ENCODE results near the gene MTMR11. TPM values are rescaled to one million over a fixed set of nuclear protein-coding genes. Genes with fewer than 3 reads are reported as not detected.
A peak's percentile ranks its signal among the peaks of the same experiment; 100 is the strongest.

The MTMR11 gene
- total RNA-seq, 1 experiment from 2014 or later, result 10.5 TPM

DNA sequence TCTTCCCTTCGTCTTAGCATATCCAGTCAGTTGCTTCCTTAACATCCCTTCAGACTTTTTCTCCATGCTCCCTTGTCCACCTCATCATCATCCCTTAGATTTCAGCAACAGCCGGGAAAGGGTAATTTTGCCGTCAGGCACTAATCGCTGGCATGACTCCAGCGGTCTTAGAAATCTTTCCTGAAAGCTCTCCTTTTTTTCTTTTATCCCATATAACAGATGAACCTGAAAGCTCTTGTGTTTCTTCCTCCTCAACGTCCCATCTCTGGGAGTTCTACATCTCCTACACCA, 47.7 kb downstream of the MTMR11 start:
- Histone ChIP-seq H3K27me3 (ENCODE audit: insufficient read depth, low read length) (no peaks in the 10 kb centered on the region), H3K27ac (ENCODE audit: low read depth, low read length) (peak overlapping the region; percentile 100), H2AFZ (ENCODE audit: low read depth, low read length, poor library complexity, severe bottlenecking) (no peak overlapping the region), H3K9me2 (ENCODE audit: insufficient read depth) (no peaks in the 10 kb centered on the region), H3K9ac (ENCODE audit: low read length) (peak overlapping the region; percentile 87), H3K4me2 (ENCODE audit: low read length) (peak overlapping the region; percentile 91), H3K4me1 (ENCODE audit: control insufficient read depth in 1 of 2, insufficient read depth in 2 of 2, low read length in 2 of 2) (peaks cover 21 to 45% of the 10 kb centered on the region in 2 experiments), H4K20me1 (ENCODE audit: insufficient read depth) (no peaks in the 10 kb centered on the region), H3K9me3 (ENCODE audit: control insufficient read depth in 1 of 2, insufficient read depth in 1 of 2, low read depth in 1 of 2, low read length in 2 of 2) (no peaks in the 10 kb centered on the region), H3K36me3 (ENCODE audit: control insufficient read depth in 1 of 2, insufficient read depth in 2 of 2, low read length in 2 of 2) (no peaks in the 10 kb centered on the region), H3K79me2 (ENCODE audit: insufficient read depth, low read length) (no peaks in the 10 kb centered on the region), H3K4me3 (replicated peaks in 1 of 2; ENCODE audit: low read depth in 1 of 2, low read length in 2 of 2) (peak overlapping the region; percentile 44 to 63)
- no peak for TF ChIP-seq TCF7L2 (IDR thresholded peaks at IDR 0.05; ENCODE audit: borderline replicate concordance, extremely low read depth, insufficient read depth, insufficient read length)
- ChIA-PET CTCF (interaction anchor here (1.0 to 3.3 kb wide), 5 partner anchors 11 to 298 kb away, joined by 3 to 17 read pairs (median 8); partner anchors contain the start of gene BOLA1), POLR2A (interaction anchor here (1.2 to 5.5 kb wide), 8 partner anchors 40 to 298 kb away, joined by 6 to 46 read pairs (median 22); partner anchors contain the start of genes MTMR11 and OTUD7B), RAD21 (ENCODE audit: low non-redundant PET in 1 of 2, low total read pairs in 2 of 2, uncharacterized antibody in 2 of 2, unreplicated experiment in 2 of 2) (interaction anchor here (0.7 to 1.7 kb wide), 3 partner anchors 54 to 298 kb away, joined by 3 to 4 read pairs (median 4); no protein-coding TSS in a partner anchor)
- ATAC-seq (no peak), DNase-seq (ENCODE audit: low read depth, low spot score) (no peak)
- no TSS peak for BruUV-seq (replicated peaks)
- intact Hi-C loops (cut with micrococcal nuclease), result loop anchor here (1.0 kb wide), 3 partner anchors 38 to 298 kb away; partner anchors contain the start of gene SF3B4

GRCh38 chr1:149888247-149888998, 48.3 kb downstream of the MTMR11 start:
- H3K4me2 ChIP-seq (ENCODE audit: low read length), result peak overlapping the region; percentile 91
- H3K27ac ChIP-seq (ENCODE audit: low read depth, low read length), result peak overlapping the region; percentile 100
- peak overlapping the region; percentile 44 to 63 for H3K4me3 ChIP-seq (replicated peaks in 1 of 2; ENCODE audit: low read depth in 1 of 2, low read length in 2 of 2)
- no peaks in the 10 kb centered on the region for H3K36me3 ChIP-seq (ENCODE audit: control insufficient read depth in 1 of 2, insufficient read depth in 2 of 2, low read length in 2 of 2)
- no peak overlapping the region for H2AFZ ChIP-seq (ENCODE audit: low read depth, low read length, poor library complexity, severe bottlenecking)
- DNase-seq (ENCODE audit: low read depth, low spot score) (peak; percentile 88), ATAC-seq (peak; percentile 37)
- no peaks in the 10 kb centered on the region for H3K9me2 ChIP-seq (ENCODE audit: insufficient read depth)
- POLR2A ChIA-PET, result interaction anchor here (0.5 to 5.5 kb wide), 21 partner anchors 11 to 473 kb away, joined by 3 to 46 read pairs (median 11); partner anchors contain the start of genes BOLA1, MTMR11, OTUD7B and VPS45
- RAD21 ChIA-PET (ENCODE audit: low non-redundant PET in 1 of 2, low total read pairs in 2 of 2, uncharacterized antibody in 2 of 2, unreplicated experiment in 2 of 2), result interaction anchor here (0.7 to 1.7 kb wide), 3 partner anchors 54 to 299 kb away, joined by 3 to 4 read pairs (median 4); no protein-coding TSS in a partner anchor
- peaks cover 22 to 45% of the 10 kb centered on the region in 2 experiments for H3K4me1 ChIP-seq (ENCODE audit: control insufficient read depth in 1 of 2, insufficient read depth in 2 of 2, low read length in 2 of 2)
- BruUV-seq (replicated peaks), result TSS peak; percentile 35
- H4K20me1 ChIP-seq (ENCODE audit: insufficient read depth), result no peaks in the 10 kb centered on the region
- H3K9ac ChIP-seq (ENCODE audit: low read length), result peak overlapping the region; percentile 87
- no peaks in the 10 kb centered on the region for H3K9me3 ChIP-seq (ENCODE audit: control insufficient read depth in 1 of 2, insufficient read depth in 1 of 2, low read depth in 1 of 2, low read length in 2 of 2)
- CTCF ChIA-PET, result interaction anchor here (0.6 to 3.3 kb wide), 7 partner anchors 11 to 299 kb away, joined by 3 to 17 read pairs (median 4); partner anchors contain the start of gene BOLA1
- H3K27me3 ChIP-seq (ENCODE audit: insufficient read depth, low read length), result no peaks in the 10 kb centered on the region
- intact Hi-C loops (cut with micrococcal nuclease), result loop anchor here (1.0 kb wide), 3 partner anchors 39 to 299 kb away; partner anchors contain the start of gene SF3B4
- no peaks in the 10 kb centered on the region for H3K79me2 ChIP-seq (ENCODE audit: insufficient read depth, low read length)
- TF ChIP-seq CBX3 (IDR thresholded peaks at IDR 0.05; ENCODE audit: low read depth) (peak; percentile 51; the same call in 1 of the 2 replicates), RAD21 (IDR thresholded peaks at IDR 0.05; ENCODE audit: low read depth) (peak; percentile 76), JUND (IDR thresholded peaks at IDR 0.05) (0 out of 2 replicates have a peak, but pooled peaks have one; percentile 12), YY1 (IDR thresholded peaks at IDR 0.05; ENCODE audit: extremely low read depth, insufficient replicate concordance, low read depth, low read length) (peak; percentile 83), EZH2 (IDR thresholded peaks at IDR 0.05) (no peak), TCF7L2 (IDR thresholded peaks at IDR 0.05; ENCODE audit: borderline replicate concordance, extremely low read depth, insufficient read depth, insufficient read length) (no peak), EZH2phosphoT487 (IDR thresholded peaks at IDR 0.05; ENCODE audit: borderline replicate concordance) (no peak), FOSL1 (IDR thresholded peaks at IDR 0.05; ENCODE audit: low read depth) (peak; percentile 39), SIN3A (IDR thresholded peaks at IDR 0.05; ENCODE audit: low read depth) (peak; percentile 74), EGR1 (IDR thresholded peaks at IDR 0.05; ENCODE audit: low read depth) (no peak)
- TF ChIP-seq, protein P1, sequence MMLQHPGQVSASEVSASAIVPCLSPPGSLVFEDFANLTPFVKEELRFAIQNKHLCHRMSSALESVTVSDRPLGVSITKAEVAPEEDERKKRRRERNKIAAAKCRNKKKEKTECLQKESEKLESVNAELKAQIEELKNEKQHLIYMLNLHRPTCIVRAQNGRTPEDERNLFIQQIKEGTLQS (IDR thresholded peaks at IDR 0.05), result no peak
- TF ChIP-seq, protein P2, sequence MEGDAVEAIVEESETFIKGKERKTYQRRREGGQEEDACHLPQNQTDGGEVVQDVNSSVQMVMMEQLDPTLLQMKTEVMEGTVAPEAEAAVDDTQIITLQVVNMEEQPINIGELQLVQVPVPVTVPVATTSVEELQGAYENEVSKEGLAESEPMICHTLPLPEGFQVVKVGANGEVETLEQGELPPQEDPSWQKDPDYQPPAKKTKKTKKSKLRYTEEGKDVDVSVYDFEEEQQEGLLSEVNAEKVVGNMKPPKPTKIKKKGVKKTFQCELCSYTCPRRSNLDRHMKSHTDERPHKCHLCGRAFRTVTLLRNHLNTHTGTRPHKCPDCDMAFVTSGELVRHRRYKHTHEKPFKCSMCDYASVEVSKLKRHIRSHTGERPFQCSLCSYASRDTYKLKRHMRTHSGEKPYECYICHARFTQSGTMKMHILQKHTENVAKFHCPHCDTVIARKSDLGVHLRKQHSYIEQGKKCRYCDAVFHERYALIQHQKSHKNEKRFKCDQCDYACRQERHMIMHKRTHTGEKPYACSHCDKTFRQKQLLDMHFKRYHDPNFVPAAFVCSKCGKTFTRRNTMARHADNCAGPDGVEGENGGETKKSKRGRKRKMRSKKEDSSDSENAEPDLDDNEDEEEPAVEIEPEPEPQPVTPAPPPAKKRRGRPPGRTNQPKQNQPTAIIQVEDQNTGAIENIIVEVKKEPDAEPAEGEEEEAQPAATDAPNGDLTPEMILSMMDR (IDR thresholded peaks at IDR 0.05 in 2 of 3, conservative IDR thresholded peaks at IDR 0.05 in 1 of 3; ENCODE audit: borderline replicate concordance in 1 of 3, insufficient read depth in 1 of 3, low read depth in 2 of 3, low read length in 2 of 3), result peak; percentile 52 to 59 (median 58); a peak in 5 of 6 replicates
- TF ChIP-seq, protein P3, sequence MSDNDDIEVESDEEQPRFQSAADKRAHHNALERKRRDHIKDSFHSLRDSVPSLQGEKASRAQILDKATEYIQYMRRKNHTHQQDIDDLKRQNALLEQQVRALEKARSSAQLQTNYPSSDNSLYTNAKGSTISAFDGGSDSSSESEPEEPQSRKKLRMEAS (IDR thresholded peaks at IDR 0.05), result peak; percentile 77

Measured in HCT116 (cell line).